Stomach (tissue), 9 donors: ENCODE data around the gene KRTAP16-1. TPM values are rescaled to one million over a fixed set of nuclear protein-coding genes. Genes with fewer than 3 reads are reported as not detected.

ENCODE experiments used
- DNase-seq, 2 donors: peaks; one replicate each; pipeline versions ENCODE4 v3.0.0 to v3.0.0-alpha.2; 2013 to 2019
- H3K27ac ChIP-seq, 5 donors: fragments of 200-600 bp in 4 of 5; sonication (generic) in 4 of 5; one replicate each; pipeline ENCODE4 v1.5.1; 2013 to 2019; ENCODE audit warnings: mild to moderate bottlenecking in 1 of 5, moderate library complexity in 1 of 5
- H3K27me3 ChIP-seq, 3 donors: fragments of 200-600 bp; sonication (generic); one replicate each; pipeline ENCODE4 v1.5.1; 2017 to 2019; ENCODE audit warnings: mixed run types in 1 of 3
- H3K36me3 ChIP-seq, 4 donors: fragments of 200-600 bp; sonication (generic); 1 replicate in 3 of 4; 2 replicates in 1 of 4; pipeline ENCODE4 v1.5.1; 2016 to 2019
- H3K4me1 ChIP-seq, 4 donors: fragments of 200-600 bp; sonication (generic); one replicate each; pipeline ENCODE4 v1.5.1; 2016 to 2019
- H3K4me3 ChIP-seq, 4 donors: fragments of 200-600 bp; sonication (generic) in 3 of 4; one replicate each; pipeline ENCODE4 v1.5.1; 2016 to 2019; ENCODE audit warnings: mild to moderate bottlenecking in 1 of 4
- H3K9me3 ChIP-seq, 4 donors: fragments of 200-600 bp; sonication (generic); one replicate each; pipeline ENCODE4 v1.5.1; 2016 to 2019
- EP300 ChIP-seq: sonication (generic); formaldehyde crosslinking; IDR thresholded peaks from one replicate; pipeline ENCODE4 v1.6.1; 2017; ENCODE audit warnings: antibody characterized with exemption
- POLR2A ChIP-seq, 4 donors: fragments of 450-650 bp; IDR thresholded peaks; one replicate each; pipeline ENCODE4 v1.6.1; 2016; ENCODE audit warnings: antibody characterized with exemption in 4 of 4, control low read depth in 2 of 4, mild to moderate bottlenecking in 1 of 4, moderate library complexity in 1 of 4
- POLR2AphosphoS5 ChIP-seq, 3 donors: sonication (generic); formaldehyde crosslinking; IDR thresholded peaks; one replicate each; pipeline ENCODE4 v1.6.1; 2016; ENCODE audit warnings: antibody characterized with exemption in 3 of 3
- WGBS, 5 donors: extraction: QIAGEN DNeasy Blood & Tissue Kit in 3 of 5; methylation state at CpG; one replicate each; pipeline versions ENCODE4 v1.1.5 to v1.1.7; 2013 to 2018; 5-methylcytosine and 5-hydroxymethylcytosine counted together
- intact Hi-C: fragments of 100-400 bp; cut with DNase I; formaldehyde crosslinking; loops from one replicate; pipeline ENCODE4 v1.15.1; 2023; ENCODE audit warnings: low total_unique reads
- polyA plus RNA-seq, 3 donors: library from polyadenylated mRNA; stranded (reverse); fragments of 200-250 nt; gene quantifications; one replicate each; pipeline ENCODE4 v1.2.3, GENCODE V29; 2013
- total RNA-seq, 5 donors: library from RNA; depleted of rRNA; stranded (reverse); fragments of >200 nt; gene quantifications; one replicate each; pipeline versions ENCODE4 v1.1.0 to v1.2.3, GENCODE V29; 2014 to 2016
- TF ChIP-seq, protein P1 (sequence below), 7 experiments: fragments of 450-650 bp in 4 of 7; fragments of 200-600 bp in 3 of 7; sonication (generic) in 3 of 7; IDR thresholded peaks; one replicate each; pipeline ENCODE4 v1.5.1; 2016 to 2019; ENCODE audit warnings: antibody characterized with exemption in 7 of 7, control low read depth in 2 of 7, mild to moderate bottlenecking in 1 of 7
- donor health status: healthy with polysubstance abuse.
- donor health status: Bipolar disorder and iron deficiency.
- donor health status: healthy.

KRTAP16-1 gene
- total and polyA plus RNA-seq, 8 donors: not detected

DNA sequence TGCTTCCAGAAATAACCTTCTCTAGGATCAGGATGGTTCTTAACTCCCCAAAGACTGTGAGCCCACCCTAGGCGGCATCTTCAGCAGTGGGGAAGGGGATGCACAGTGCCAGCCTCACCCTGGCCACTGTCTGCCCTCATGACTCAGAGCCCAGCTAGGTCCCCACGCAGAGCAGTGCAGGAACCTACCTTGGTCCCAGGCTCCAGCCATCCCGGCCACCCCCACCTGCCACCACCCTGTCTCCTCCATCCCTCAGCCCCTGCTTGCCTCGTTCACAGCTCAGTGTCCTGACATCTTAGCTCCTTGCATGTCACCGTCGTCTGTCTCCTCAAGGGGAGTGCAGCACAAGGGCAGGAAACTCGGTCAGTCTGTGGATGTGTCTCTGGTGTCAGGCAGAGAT, 22.5 kb upstream of the KRTAP16-1 start:
- TF ChIP-seq POLR2A (IDR thresholded peaks at IDR 0.05): no peak
- no peak for TF ChIP-seq EP300
- TF ChIP-seq, protein P1, sequence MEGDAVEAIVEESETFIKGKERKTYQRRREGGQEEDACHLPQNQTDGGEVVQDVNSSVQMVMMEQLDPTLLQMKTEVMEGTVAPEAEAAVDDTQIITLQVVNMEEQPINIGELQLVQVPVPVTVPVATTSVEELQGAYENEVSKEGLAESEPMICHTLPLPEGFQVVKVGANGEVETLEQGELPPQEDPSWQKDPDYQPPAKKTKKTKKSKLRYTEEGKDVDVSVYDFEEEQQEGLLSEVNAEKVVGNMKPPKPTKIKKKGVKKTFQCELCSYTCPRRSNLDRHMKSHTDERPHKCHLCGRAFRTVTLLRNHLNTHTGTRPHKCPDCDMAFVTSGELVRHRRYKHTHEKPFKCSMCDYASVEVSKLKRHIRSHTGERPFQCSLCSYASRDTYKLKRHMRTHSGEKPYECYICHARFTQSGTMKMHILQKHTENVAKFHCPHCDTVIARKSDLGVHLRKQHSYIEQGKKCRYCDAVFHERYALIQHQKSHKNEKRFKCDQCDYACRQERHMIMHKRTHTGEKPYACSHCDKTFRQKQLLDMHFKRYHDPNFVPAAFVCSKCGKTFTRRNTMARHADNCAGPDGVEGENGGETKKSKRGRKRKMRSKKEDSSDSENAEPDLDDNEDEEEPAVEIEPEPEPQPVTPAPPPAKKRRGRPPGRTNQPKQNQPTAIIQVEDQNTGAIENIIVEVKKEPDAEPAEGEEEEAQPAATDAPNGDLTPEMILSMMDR (IDR thresholded peaks at IDR 0.05): no peak
- no peak for TF ChIP-seq POLR2AphosphoS5 (IDR thresholded peaks at IDR 0.05)
- H3K4me1 ChIP-seq: no peaks in the 10 kb centered on the region
- no peak overlapping the region for H3K4me3 ChIP-seq
- no peaks in the 10 kb centered on the region for H3K36me3 ChIP-seq
- H3K27me3 ChIP-seq: peaks cover 0 to 8% (median 0%) of the 10 kb centered on the region in 3 donors
- intact Hi-C loops: no loop called here
- no peak overlapping the region for H3K27ac ChIP-seq
- 77 to 84% (median 80%) methylated on average over 7 of the region's 7 CpGs for WGBS, 5 donors
- no peak for DNase-seq
- no peaks in the 10 kb centered on the region for H3K9me3 ChIP-seq

GRCh38 chr17:41329279-41329948, 20.3 kb upstream of the KRTAP16-1 start:
- no peak overlapping the region for H3K4me3 ChIP-seq
- 47 to 55% (median 48%) methylated on average over 9 to 13 of the region's 13 CpGs for WGBS, 5 donors
- no peaks in the 10 kb centered on the region for H3K4me1 ChIP-seq
- DNase-seq: peak; percentile 41 to 61
- H3K36me3 ChIP-seq: no peaks in the 10 kb centered on the region
- H3K9me3 ChIP-seq: no peaks in the 10 kb centered on the region
- TF ChIP-seq POLR2AphosphoS5 (IDR thresholded peaks at IDR 0.05) (no peak), EP300 (no peak), POLR2A (IDR thresholded peaks at IDR 0.05) (no peak)
- TF ChIP-seq, protein P1 (IDR thresholded peaks at IDR 0.05): peak in 4 of 7 experiments; percentile 37 to 49 (median 42)
- intact Hi-C loops: loop anchor here (10.0 kb wide), 1 partner anchor 425 kb away; no protein-coding TSS in a partner anchor
- no peak overlapping the region for H3K27ac ChIP-seq
- H3K27me3 ChIP-seq: peaks cover 0 to 8% (median 0%) of the 10 kb centered on the region in 3 donors

DNA sequence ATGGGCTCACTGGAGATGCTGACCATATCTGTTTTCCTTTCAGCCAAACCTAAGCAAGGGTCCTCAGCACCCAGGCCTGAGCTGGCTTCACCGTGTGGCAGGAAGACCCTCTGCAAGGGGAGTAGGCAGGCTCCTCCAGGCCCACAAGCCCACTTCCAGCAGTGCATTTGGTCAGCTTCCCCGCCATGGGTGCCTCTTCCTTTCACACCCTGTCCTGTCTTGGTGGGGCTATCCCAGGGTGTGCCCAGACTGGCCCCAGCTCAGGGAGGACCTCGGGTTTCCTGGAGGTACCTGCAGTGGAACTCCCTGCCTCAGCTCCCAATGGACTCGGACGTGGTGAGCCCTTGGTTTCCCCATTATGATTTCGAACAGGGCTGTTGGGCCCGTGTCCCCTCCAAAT, 19.1 kb upstream of the KRTAP16-1 start:
- intact Hi-C loops: loop anchor here (10.0 kb wide), 1 partner anchor 423 kb away; no protein-coding TSS in a partner anchor
- H3K4me3 ChIP-seq: no peak overlapping the region
- H3K9me3 ChIP-seq: no peaks in the 10 kb centered on the region
- WGBS, 5 donors: 81 to 92% (median 91%) methylated on average over 2 to 7 of the region's 7 CpGs
- TF ChIP-seq POLR2AphosphoS5 (IDR thresholded peaks at IDR 0.05) (no peak), POLR2A (IDR thresholded peaks at IDR 0.05) (no peak), EP300 (no peak)
- TF ChIP-seq, protein P1 (IDR thresholded peaks at IDR 0.05): no peak
- peaks cover 0 to 8% (median 0%) of the 10 kb centered on the region in 3 donors for H3K27me3 ChIP-seq
- no peak overlapping the region for H3K27ac ChIP-seq
- H3K4me1 ChIP-seq: no peaks in the 10 kb centered on the region
- no peaks in the 10 kb centered on the region for H3K36me3 ChIP-seq
- no peak for DNase-seq

DNA sequence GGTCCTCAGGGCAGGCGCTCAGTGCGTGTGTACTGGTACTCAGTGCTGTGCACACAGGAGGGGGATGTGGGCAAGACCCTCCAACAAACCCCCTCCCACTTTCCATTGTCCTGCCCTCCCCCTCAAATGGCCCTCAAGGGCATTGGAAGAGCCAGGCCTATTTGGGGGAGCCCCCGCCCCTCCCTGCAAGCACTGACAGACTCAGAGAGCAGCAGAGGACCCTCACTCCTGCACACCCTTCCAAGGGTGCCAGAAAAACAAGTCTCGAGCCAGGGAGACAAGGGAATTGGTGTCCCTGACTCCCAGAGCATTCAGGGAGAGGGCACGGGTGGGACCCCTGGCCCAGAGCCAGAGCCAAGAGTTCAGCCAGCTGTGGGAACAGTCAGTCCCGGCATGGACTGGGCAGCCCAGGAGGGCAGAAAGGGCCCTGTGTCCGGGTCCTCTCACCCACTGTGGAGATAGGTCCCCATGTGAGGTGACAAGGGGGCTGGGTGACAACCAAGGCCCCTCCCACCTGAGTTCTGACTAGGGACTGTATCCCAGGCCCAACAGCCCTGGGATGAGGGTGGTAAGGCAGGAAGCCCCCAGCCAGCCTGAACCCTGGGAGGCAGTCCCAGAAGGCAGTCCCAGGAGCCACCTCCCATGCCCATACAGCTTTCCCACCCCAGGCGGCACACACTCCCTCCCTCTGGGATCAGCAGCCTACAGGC, 18.5 kb upstream of the KRTAP16-1 start:
- 66 to 78% (median 69%) methylated on average over 5 to 8 of the region's 8 CpGs for WGBS, 5 donors
- Histone ChIP-seq H3K9me3 (no peaks in the 10 kb centered on the region), H3K27me3 (peaks cover 0 to 8% (median 0%) of the 10 kb centered on the region in 3 donors), H3K36me3 (no peaks in the 10 kb centered on the region), H3K4me1 (no peaks in the 10 kb centered on the region), H3K4me3 (no peak overlapping the region), H3K27ac (no peak overlapping the region)
- no peak for DNase-seq
- intact Hi-C loops: loop anchor here (10.0 kb wide), 1 partner anchor 423 kb away; no protein-coding TSS in a partner anchor
- TF ChIP-seq, protein P1 (IDR thresholded peaks at IDR 0.05): no peak
- TF ChIP-seq POLR2A (IDR thresholded peaks at IDR 0.05) (no peak), POLR2AphosphoS5 (IDR thresholded peaks at IDR 0.05) (no peak), EP300 (no peak)
